ENCODE measurements around the gene PRF1. TPM values are rescaled to one million over a fixed set of nuclear protein-coding genes. Genes with fewer than 3 reads are reported as not detected.

The PRF1 gene
- not detected in 2 replicates for total RNA-seq

GRCh38 chr10:70602665-70603448 is at the start of gene PRF1:
TSS of gene PRF1 (minus strand) at chr10:70602741. CDS start at chr10:70600902, 1,839 bp downstream.

Other genes starting within 250 kb of the PRF1 start
- 6.5 and 8.5 TPM in 2 replicates for gene LRRC20, start 220.1 kb downstream of the PRF1 start, total RNA-seq
- 24.5 and 24.7 TPM in 2 replicates for gene EIF4EBP2, start 198.6 kb downstream of the PRF1 start, total RNA-seq
- gene NODAL, start 161.1 kb downstream of the PRF1 start, total RNA-seq: not detected in 2 replicates
- 0.19 and 0.56 TPM in 2 replicates for gene PALD1, start 124.0 kb downstream of the PRF1 start, total RNA-seq
- gene ADAMTS14, start 69.8 kb upstream of the PRF1 start, total RNA-seq: 1.9 and 4.2 TPM in 2 replicates
- not detected in 2 replicates for gene TBATA, start 182.6 kb upstream of the PRF1 start, total RNA-seq
- gene SGPL1, start 213.2 kb upstream of the PRF1 start, total RNA-seq: 24.5 and 31.4 TPM in 2 replicates

All from regular cardiac myocyte (primary cell).